Measurements from ENCODE around the gene NCF4.
A peak's percentile ranks its signal among the peaks of the same experiment; 100 is the strongest.

The NCF4 gene

GRCh38 chr22:36839356-36840073 is 21.3 kb upstream of the NCF4 start:
- DNase-seq (ENCODE audit: insufficient read length) = no peak
- FAIRE-seq = no peak
- TF ChIP-seq TAF1 (IDR thresholded peaks at IDR 0.05; ENCODE audit: borderline replicate concordance, low read depth, low read length) = no peak
- TF ChIP-seq POLR2A (IDR thresholded peaks at IDR 0.05; ENCODE audit: low read depth, low read length) = no peak

GRCh38 chr22:36840106-36840505 is 20.7 kb upstream of the NCF4 start:
- DNase-seq (ENCODE audit: insufficient read length) = no peak
- FAIRE-seq = no peak
- TF ChIP-seq POLR2A (IDR thresholded peaks at IDR 0.05; ENCODE audit: low read depth, low read length) = no peak
- TF ChIP-seq POLR2AphosphoS5 (IDR thresholded peaks at IDR 0.05; ENCODE audit: low read depth, low read length) = no peak
- TF ChIP-seq TAF1 (IDR thresholded peaks at IDR 0.05; ENCODE audit: borderline replicate concordance, low read depth, low read length) = no peak

- no peak for DNase-seq (ENCODE audit: insufficient read length)
- TF ChIP-seq POLR2A (IDR thresholded peaks at IDR 0.05; ENCODE audit: low read depth, low read length) = no peak
- no peak for FAIRE-seq
These were observed 14.5 kb upstream of the NCF4 start for GRCh38 chr22:36846271-36846670.

- no peak for FAIRE-seq
- DNase-seq (ENCODE audit: insufficient read length) = no peak
- no peak for TF ChIP-seq POLR2AphosphoS5 (IDR thresholded peaks at IDR 0.05; ENCODE audit: low read depth, low read length)
- TF ChIP-seq TAF1 (IDR thresholded peaks at IDR 0.05; ENCODE audit: borderline replicate concordance, low read depth, low read length) = no peak
- no peak for TF ChIP-seq POLR2A (IDR thresholded peaks at IDR 0.05; ENCODE audit: low read depth, low read length)
These were observed 13.9 kb upstream of the NCF4 start for GRCh38 chr22:36846949-36847348.

GRCh38 chr22:36850056-36850455 is 10.8 kb upstream of the NCF4 start:
- FAIRE-seq (no peak), DNase-seq (ENCODE audit: insufficient read length) (no peak)
- TF ChIP-seq POLR2A (IDR thresholded peaks at IDR 0.05; ENCODE audit: low read depth, low read length) = no peak
- TF ChIP-seq POLR2AphosphoS5 (IDR thresholded peaks at IDR 0.05; ENCODE audit: low read depth, low read length) = no peak
- TF ChIP-seq TAF1 (IDR thresholded peaks at IDR 0.05; ENCODE audit: borderline replicate concordance, low read depth, low read length) = no peak

GRCh38 chr22:36850682-36851081 is 10.1 kb upstream of the NCF4 start:
- FAIRE-seq (no peak), DNase-seq (ENCODE audit: insufficient read length) (no peak)
- no peak for TF ChIP-seq POLR2AphosphoS5 (IDR thresholded peaks at IDR 0.05; ENCODE audit: low read depth, low read length)
- no peak for TF ChIP-seq POLR2A (IDR thresholded peaks at IDR 0.05; ENCODE audit: low read depth, low read length)
- TF ChIP-seq TAF1 (IDR thresholded peaks at IDR 0.05; ENCODE audit: borderline replicate concordance, low read depth, low read length) = no peak

GRCh38 chr22:36852056-36852973 is 8.5 kb upstream of the NCF4 start:
- no peak for DNase-seq (ENCODE audit: insufficient read length)
- FAIRE-seq = no peak
- TF ChIP-seq POLR2A (IDR thresholded peaks at IDR 0.05; ENCODE audit: low read depth, low read length) (no peak), TAF1 (IDR thresholded peaks at IDR 0.05; ENCODE audit: borderline replicate concordance, low read depth, low read length) (no peak), POLR2AphosphoS5 (IDR thresholded peaks at IDR 0.05; ENCODE audit: low read depth, low read length) (no peak)

- no peak for TF ChIP-seq TAF1 (IDR thresholded peaks at IDR 0.05; ENCODE audit: borderline replicate concordance, low read depth, low read length)
- TF ChIP-seq POLR2A (IDR thresholded peaks at IDR 0.05; ENCODE audit: low read depth, low read length) = peak; percentile 42; the same call in 1 of the 2 replicates
- no peak for TF ChIP-seq POLR2AphosphoS5 (IDR thresholded peaks at IDR 0.05; ENCODE audit: low read depth, low read length)
- DNase-seq (ENCODE audit: insufficient read length) (peak; percentile 65), FAIRE-seq (peak; percentile 90)
These were observed 7.3 kb upstream of the NCF4 start for GRCh38 chr22:36853407-36854099.

- FAIRE-seq = peak; percentile 82
These were observed 5.3 kb upstream of the NCF4 start for GRCh38 chr22:36855478-36855877.

GRCh38 chr22:36856121-36856791 is 4.5 kb upstream of the NCF4 start:
- DNase-seq (ENCODE audit: insufficient read length) = peak; percentile 55
- peak; percentile 99 for FAIRE-seq
- TF ChIP-seq TAF1 (IDR thresholded peaks at IDR 0.05; ENCODE audit: borderline replicate concordance, low read depth, low read length) = no peak
- TF ChIP-seq POLR2AphosphoS5 (IDR thresholded peaks at IDR 0.05; ENCODE audit: low read depth, low read length) = no peak
- TF ChIP-seq POLR2A (IDR thresholded peaks at IDR 0.05; ENCODE audit: low read depth, low read length) = no peak

More at GRCh38 chr22:36855478-36855877, 5.3 kb upstream of the NCF4 start:
- DNase-seq (ENCODE audit: insufficient read length) = no peak
- no peak for TF ChIP-seq TAF1 (IDR thresholded peaks at IDR 0.05; ENCODE audit: borderline replicate concordance, low read depth, low read length)
- no peak for TF ChIP-seq POLR2A (IDR thresholded peaks at IDR 0.05; ENCODE audit: low read depth, low read length)
- no peak for TF ChIP-seq POLR2AphosphoS5 (IDR thresholded peaks at IDR 0.05; ENCODE audit: low read depth, low read length)

- no peak for FAIRE-seq
- TF ChIP-seq POLR2AphosphoS5 (IDR thresholded peaks at IDR 0.05; ENCODE audit: low read depth, low read length) (no peak), POLR2A (IDR thresholded peaks at IDR 0.05; ENCODE audit: low read depth, low read length) (no peak), TAF1 (IDR thresholded peaks at IDR 0.05; ENCODE audit: borderline replicate concordance, low read depth, low read length) (no peak)
- no peak for DNase-seq (ENCODE audit: insufficient read length)
These were observed 4.0 kb upstream of the NCF4 start for GRCh38 chr22:36856792-36857135.
